NCI-H510A treated with DMSO at 0.1 percent for 48 hours (cell line): ENCODE measurements around the gene SAMD7.

Experiments
- DNase-seq: peaks from one replicate; lab custom pipeline; 2025; lab: John Stamatoyannopoulos, UW

The SAMD7 gene

GRCh38 chr3:169966428-169966950 is 55.1 kb downstream of the SAMD7 start, which contains the start of gene SEC62:
Gene SEC62, plus strand, starts transcription at chr3:169966807. Its CDS starts 16 bp downstream, at chr3:169966823.
- peak; percentile 90 for DNase-seq

GRCh38 chr3:169966951-169967915 is 55.9 kb downstream of the SAMD7 start:
- peak; percentile 45 for DNase-seq

- DNase-seq, result no peak
Measured at GRCh38 chr3:169968224-169968885, 57.0 kb downstream of the SAMD7 start.

GRCh38 chr3:169969174-169970095 is 58.1 kb downstream of the SAMD7 start:
- no peak for DNase-seq

GRCh38 chr3:169970847-169971246 is 59.5 kb downstream of the SAMD7 start:
- no peak for DNase-seq

- no peak for DNase-seq
Measured at GRCh38 chr3:169971522-169971921, 60.1 kb downstream of the SAMD7 start.

- no peak for DNase-seq
Measured at GRCh38 chr3:169980055-169980454, 68.7 kb downstream of the SAMD7 start.

- DNase-seq, result no peak
Measured at GRCh38 chr3:169984292-169984691, 72.9 kb downstream of the SAMD7 start.
